Duodenal mucosa (tissue), 2 donors: Measurements from ENCODE around the gene HILPDA.
A peak's percentile ranks its signal among the peaks of the same experiment; 100 is the strongest.
"Not testable (repeated sequence)": the region's sequence is repeated elsewhere in the genome, so short reads cannot be mapped to it uniquely, and the experiment has no call there.

Experiments used
- H3K27ac ChIP-seq: one replicate; pipeline ENCODE4 v1.7.0; 2013; ENCODE audit warnings: low read depth, low read length
- H3K27me3 ChIP-seq, 2 donors: one replicate each; pipeline ENCODE4 v1.7.0; 2013; ENCODE audit warnings: low read length in 2 of 2, control low read depth in 1 of 2; ENCODE audit not compliant: insufficient read depth in 2 of 2, control insufficient read depth in 1 of 2
- H3K36me3 ChIP-seq, 2 donors: one replicate each; pipeline ENCODE4 v1.7.0; 2013; ENCODE audit warnings: low read length in 2 of 2, control low read depth in 1 of 2; ENCODE audit not compliant: insufficient read depth in 2 of 2, control insufficient read depth in 1 of 2
- H3K4me1 ChIP-seq, 2 donors: one replicate each; pipeline ENCODE4 v1.7.0; 2013; ENCODE audit warnings: low read length in 2 of 2, control low read depth in 1 of 2; ENCODE audit not compliant: insufficient read depth in 2 of 2, control insufficient read depth in 1 of 2
- H3K4me3 ChIP-seq, 2 donors: one replicate each; pipeline ENCODE4 v1.7.0; 2013; ENCODE audit warnings: low read length in 2 of 2, low read depth in 1 of 2
- H3K9ac ChIP-seq, 2 donors: one replicate each; pipeline ENCODE4 v1.7.0; 2013; ENCODE audit warnings: low read length in 2 of 2, low read depth in 1 of 2
- H3K9me3 ChIP-seq, 2 donors: one replicate each; pipeline ENCODE4 v1.7.0; 2013; ENCODE audit warnings: low read length in 2 of 2, control low read depth in 1 of 2; ENCODE audit not compliant: control insufficient read depth in 1 of 2

Gene HILPDA

DNA sequence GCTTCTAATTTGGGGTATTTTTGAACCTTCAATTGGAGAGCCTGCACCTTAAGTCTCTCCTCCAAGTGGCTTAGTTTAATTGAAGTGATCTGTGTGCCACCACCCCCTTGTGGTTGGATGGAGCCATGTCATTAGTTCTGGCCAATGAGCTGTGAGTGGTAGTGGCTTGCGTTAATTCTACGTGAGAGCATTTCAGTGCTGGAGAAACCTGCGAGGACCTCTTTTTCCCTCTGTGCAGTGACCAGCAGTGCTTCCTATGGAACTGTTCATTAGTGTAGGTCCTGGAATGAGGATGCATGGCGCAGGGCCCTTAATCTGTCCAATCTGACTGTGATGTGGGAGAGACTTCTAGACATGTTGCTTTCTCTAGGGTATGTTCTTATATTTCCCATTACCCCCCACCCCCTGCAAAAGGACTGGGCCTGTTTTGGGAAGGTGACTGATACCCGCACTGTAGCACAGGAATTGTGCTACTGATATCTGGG is 3.8 kb downstream of the HILPDA start:
- Histone ChIP-seq H3K27ac (no peak overlapping the region), H3K4me3 (no peak overlapping the region), H3K9ac (no peak overlapping the region), H3K4me1 (peaks cover 29 to 36% of the 10 kb centered on the region in 2 donors), H3K36me3 (no peaks in the 10 kb centered on the region), H3K9me3 (no peaks in the 10 kb centered on the region), H3K27me3 (no peaks in the 10 kb centered on the region)

DNA sequence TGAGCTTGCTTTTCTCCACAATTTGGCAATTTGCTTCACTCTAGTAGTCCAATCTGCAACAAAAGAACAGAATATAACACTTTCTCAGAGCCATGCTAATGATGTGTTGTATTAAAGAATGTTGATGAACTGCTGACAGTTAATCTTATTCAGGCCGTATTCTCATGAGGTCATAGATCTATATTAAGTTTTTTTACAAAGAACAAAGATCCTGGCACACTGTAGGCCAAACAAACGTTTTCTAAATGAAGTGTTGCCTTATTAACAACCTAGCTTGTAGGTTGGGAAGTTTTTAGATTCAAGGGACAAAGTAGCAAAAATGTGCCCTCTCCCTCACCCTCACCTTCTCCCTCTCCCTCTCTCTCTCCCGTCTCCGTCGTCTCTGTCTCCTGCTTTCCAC is 6.8 kb downstream of the HILPDA start:
- H3K9me3 ChIP-seq: no peaks in the 10 kb centered on the region
- no peak overlapping the region for H3K27ac ChIP-seq
- peaks cover 5 to 14% of the 10 kb centered on the region in 2 donors for H3K4me1 ChIP-seq
- H3K4me3 ChIP-seq: no peak overlapping the region
- H3K27me3 ChIP-seq: no peaks in the 10 kb centered on the region
- H3K9ac ChIP-seq: no peak overlapping the region
- no peaks in the 10 kb centered on the region for H3K36me3 ChIP-seq

DNA sequence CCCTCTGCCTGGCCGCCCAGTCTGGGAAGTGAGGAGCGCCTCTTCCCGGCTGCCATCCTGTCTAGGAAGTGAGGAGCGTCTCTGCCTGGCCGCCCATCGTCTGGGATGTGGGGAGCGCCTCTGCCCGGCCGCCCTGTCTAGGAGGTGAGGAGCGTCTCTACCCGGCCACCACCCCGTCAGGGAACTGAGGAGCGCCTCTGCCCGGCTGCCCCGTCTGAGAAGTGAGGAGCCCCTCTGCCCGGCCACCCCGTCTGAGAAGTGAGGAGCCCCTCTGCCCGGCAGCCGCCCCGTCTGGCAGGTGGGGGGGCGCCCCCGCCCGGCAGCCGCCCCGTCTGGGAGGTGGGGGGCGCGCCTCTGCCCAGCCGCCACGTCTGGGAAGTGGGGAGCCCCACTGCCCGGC is 7.7 kb downstream of the HILPDA start:
- H3K9ac ChIP-seq, H3K27me3 ChIP-seq, H3K9me3 ChIP-seq: not testable (repeated sequence)

DNA sequence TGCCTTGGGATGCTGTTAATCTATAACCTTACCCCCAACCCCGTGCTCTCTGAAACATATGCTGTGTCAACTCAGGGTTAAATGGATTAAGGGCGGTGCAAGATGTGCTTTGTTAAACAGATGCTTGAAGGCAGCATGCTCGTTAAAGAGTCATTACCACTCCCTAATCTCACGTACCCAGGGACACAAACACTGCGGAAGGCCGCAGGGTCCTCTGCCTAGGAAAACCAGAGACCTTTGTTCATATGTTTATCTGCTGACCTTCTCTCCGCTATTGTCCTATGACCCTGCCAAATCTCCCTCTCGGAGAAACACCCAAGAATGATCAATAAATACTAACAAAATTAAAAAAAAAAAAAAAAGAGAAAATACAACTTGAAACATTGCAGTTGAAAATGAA is 8.3 kb downstream of the HILPDA start:
- not testable (repeated sequence) for H3K27ac ChIP-seq, H3K36me3 ChIP-seq, H3K9me3 ChIP-seq, H3K4me3 ChIP-seq, H3K4me1 ChIP-seq, H3K9ac ChIP-seq, H3K27me3 ChIP-seq

More for the DNA sequence above, 7.7 kb downstream of the HILPDA start:
- peaks cover 5 to 14% of the 10 kb centered on the region in 2 donors for H3K4me1 ChIP-seq
- not testable (repeated sequence) for H3K27ac ChIP-seq, H3K36me3 ChIP-seq, H3K4me3 ChIP-seq

DNA sequence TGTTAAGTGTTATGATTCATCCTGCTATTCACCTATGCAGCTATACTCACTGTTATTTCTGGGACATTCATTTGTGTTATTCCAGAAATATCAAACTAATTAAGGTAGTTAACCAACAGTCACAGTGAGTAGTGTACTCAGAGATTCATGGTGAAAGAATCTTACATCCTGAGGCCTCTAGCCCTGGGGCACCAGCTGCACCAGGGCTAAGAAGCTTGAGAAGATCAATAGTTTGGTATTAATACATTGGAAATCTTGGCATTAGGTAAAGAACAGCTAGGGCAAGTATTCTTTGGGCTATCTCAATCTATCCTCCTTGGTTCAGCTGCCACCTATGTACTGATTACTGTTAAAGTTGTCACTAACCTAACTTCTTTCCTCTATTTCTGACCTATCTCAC is 11.2 kb downstream of the HILPDA start:
- H3K4me1 ChIP-seq, H3K27me3 ChIP-seq, H3K36me3 ChIP-seq, H3K9me3 ChIP-seq, H3K4me3 ChIP-seq, H3K9ac ChIP-seq, H3K27ac ChIP-seq: not testable (repeated sequence)

DNA sequence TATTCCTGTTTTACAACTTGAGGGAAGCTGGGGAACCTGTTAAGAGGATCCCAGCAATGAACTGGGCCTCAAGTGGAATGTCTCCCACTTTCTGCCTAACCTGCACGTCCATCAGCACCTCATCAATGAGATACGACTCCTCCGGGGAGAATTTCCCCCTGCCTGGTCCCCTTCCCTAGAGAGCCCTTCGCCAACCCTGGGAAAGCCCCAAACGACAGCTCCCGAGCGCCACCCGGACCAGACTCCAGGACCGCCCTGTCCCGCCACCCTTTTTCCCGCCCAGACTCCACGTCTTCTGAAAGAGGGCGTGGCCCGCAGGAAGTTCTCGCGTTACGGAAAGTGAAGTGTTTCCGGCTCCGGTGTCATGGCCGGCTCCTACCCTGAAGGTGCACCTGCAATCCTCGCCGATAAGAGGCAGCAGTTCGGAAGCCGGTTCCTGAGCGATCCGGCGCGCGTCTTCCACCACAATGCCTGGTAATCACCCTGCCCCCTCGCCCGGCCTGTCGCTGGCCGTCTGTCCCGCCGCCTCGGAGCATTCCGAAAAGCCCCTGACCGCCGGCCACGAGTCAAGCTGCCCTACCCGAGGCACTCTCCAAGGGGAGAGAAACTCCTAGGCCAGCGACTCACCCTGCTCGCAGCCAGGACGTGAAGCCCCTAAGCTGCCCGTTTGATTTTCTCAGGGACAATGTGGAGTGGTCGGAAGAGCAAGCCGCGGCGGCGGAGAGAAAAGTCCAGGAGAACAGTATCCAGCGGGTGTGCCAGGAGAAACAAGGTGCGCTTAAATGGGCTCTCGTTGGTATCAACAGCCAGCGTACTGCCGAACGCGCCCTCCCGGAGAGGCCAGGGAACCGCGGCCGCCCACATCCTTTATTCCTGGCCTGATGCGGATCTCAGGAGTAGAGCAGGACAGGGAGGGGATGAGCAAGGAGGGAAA is 21.0 kb downstream of the HILPDA start, which contains the start of gene METTL2B:
METTL2B (plus strand) TSS at position 347 of the 934 bp plus-strand sequence; CDS start at position 365, 18 bp downstream.
- Histone ChIP-seq H3K4me1 (peaks cover 0 to 15% of the 10 kb centered on the region in 2 donors), H3K9ac (peak within 1 kb of the TSS; percentile 66 to 68), H3K4me3 (peak within 1 kb of the TSS; percentile 73 to 80), H3K36me3 (peaks cover 0 to 13% of the 10 kb centered on the region in 2 donors), H3K27ac (peak within 1 kb of the TSS; percentile 78)
- H3K9me3 ChIP-seq, H3K27me3 ChIP-seq: not testable (repeated sequence)

DNA sequence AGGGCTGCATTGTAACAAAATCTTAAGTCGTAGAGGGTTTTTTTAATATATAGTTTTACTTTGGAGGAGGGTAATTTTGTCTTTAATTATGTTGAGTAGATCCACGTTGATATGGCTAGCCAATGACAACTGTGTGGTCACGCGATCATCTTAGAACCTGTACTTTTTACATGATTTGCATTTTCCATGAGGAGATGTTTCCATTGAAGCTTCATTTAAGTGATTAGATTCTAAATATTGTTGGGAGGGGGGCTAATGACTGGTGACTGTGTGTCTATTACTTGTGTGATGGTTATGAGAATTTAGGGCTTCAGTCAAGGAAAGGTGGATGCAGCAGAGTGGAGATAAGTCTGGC is 21.6 kb downstream of the HILPDA start:
- peak overlapping the region; percentile 66 to 68 for H3K9ac ChIP-seq
- not testable (repeated sequence) for H3K9me3 ChIP-seq, H3K27me3 ChIP-seq
- peaks cover 0 to 15% of the 10 kb centered on the region in 2 donors for H3K4me1 ChIP-seq
- H3K27ac ChIP-seq: peak overlapping the region; percentile 78
- peak overlapping the region; percentile 73 to 80 for H3K4me3 ChIP-seq
- peaks cover 0 to 15% of the 10 kb centered on the region in 2 donors for H3K36me3 ChIP-seq

DNA sequence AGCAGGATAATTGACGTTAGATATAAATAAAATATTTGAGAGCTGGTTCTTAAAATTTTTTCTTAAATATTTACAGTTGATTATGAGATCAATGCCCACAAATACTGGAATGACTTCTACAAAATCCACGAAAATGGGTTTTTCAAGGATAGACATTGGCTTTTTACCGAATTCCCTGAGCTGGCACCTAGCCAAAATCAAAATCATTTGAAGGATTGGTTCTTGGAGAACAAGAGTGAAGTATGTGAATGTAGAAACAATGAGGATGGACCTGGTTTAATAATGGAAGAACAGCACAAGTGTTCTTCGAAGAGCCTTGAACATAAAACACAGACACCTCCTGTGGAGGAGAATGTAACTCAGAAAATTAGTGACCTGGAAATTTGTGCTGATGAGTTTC is 23.4 kb downstream of the HILPDA start:
- H3K27ac ChIP-seq, H3K9me3 ChIP-seq, H3K9ac ChIP-seq, H3K4me3 ChIP-seq, H3K27me3 ChIP-seq: not testable (repeated sequence)
- Histone ChIP-seq H3K4me1 (peaks cover 0 to 15% of the 10 kb centered on the region in 2 donors), H3K36me3 (peaks cover 0 to 19% of the 10 kb centered on the region in 2 donors)

DNA sequence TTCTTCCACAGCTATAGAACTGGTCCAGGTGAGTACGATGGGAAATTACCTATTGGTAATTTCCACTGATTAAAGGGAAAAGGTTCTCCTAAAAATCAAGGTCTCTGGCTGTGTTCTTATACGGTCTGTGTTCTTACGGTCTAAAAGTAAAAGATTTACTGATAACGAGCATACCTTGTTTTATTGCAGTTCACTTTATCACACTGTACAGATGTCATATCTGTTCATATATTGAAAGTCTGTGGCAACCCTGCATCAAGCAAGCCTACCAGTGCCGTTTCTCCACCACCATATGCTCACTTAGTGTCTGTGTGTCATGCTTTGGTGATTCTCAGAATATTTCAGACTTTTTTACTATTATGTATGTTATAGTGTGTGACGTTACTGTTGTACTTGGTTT is 32.5 kb downstream of the HILPDA start:
- not testable (repeated sequence) for H3K27me3 ChIP-seq, H3K9me3 ChIP-seq, H3K4me3 ChIP-seq, H3K4me1 ChIP-seq, H3K9ac ChIP-seq, H3K27ac ChIP-seq
- peaks cover 7 to 10% of the 10 kb centered on the region in 2 donors for H3K36me3 ChIP-seq

DNA sequence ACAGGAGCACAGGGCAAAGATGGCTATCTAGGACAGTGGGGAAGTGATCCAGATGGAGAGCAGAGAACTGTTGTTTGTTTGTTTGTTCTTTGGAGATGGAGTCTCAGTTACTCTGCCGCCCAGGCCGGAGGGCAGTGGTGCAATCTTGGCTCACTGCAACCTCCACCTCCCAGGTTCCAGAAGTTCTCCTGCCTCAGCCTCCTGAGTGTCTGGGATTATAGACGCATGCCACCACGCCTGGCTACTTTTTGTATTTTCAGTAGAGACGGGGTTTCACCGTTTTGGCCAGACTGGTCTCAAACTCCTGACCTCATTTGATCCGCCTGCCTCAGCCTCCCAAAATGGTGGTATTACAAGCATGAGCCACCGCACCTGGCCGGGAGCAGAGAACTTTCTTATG is 41.7 kb downstream of the HILPDA start:
- peaks cover 0 to 30% of the 10 kb centered on the region in 2 donors for H3K36me3 ChIP-seq
- no peaks in the 10 kb centered on the region for H3K9me3 ChIP-seq
- H3K9ac ChIP-seq: no peak overlapping the region
- H3K4me3 ChIP-seq: no peak overlapping the region
- no peak overlapping the region for H3K27ac ChIP-seq
- H3K4me1 ChIP-seq: no peaks in the 10 kb centered on the region
- H3K27me3 ChIP-seq: no peaks in the 10 kb centered on the region
